ENCODE results near the gene ARMS2. TPM values are rescaled to one million over a fixed set of nuclear protein-coding genes. Genes with fewer than 3 reads are reported as not detected.

Gene ARMS2
- total and polyA plus RNA-seq, 4 experiments from 2014 or later = not detected

GRCh38 chr10:122471531-122472177 lies 17.2 kb downstream of the ARMS2 start:
- no peaks in the 10 kb centered on the region for H3K9me3 Mint-ChIP-seq
- H3K4me3 Mint-ChIP-seq = no peak overlapping the region
- no peak for DNase-seq
- Histone ChIP-seq H3K36me3 (ENCODE audit: insufficient read depth, low read length) (no peaks in the 10 kb centered on the region), H3K4me1 (ENCODE audit: insufficient read depth, low read length) (no peaks in the 10 kb centered on the region), H3K27me3 (ENCODE audit: insufficient read depth, low read length) (no peaks in the 10 kb centered on the region), H3K27ac (ENCODE audit: low read depth, low read length) (no peak overlapping the region), H3K4me3 (ENCODE audit: low read length in 2 of 2) (no peak overlapping the region), H3K9me3 (ENCODE audit: control insufficient read depth in 1 of 2, low read length in 2 of 2) (no peaks in the 10 kb centered on the region)
- H3K27ac Mint-ChIP-seq = peak overlapping the region in 1 of 7 donors; percentile 36
- H3K4me1 Mint-ChIP-seq = peaks cover 3 to 6% (median 6%) of the 10 kb centered on the region in 4 donors
- peaks cover 2 to 4% of the 10 kb centered on the region in 2 donors for H3K27me3 Mint-ChIP-seq
- intact Hi-C loops (cut with micrococcal nuclease) = no loop called here
- CTCF ChIA-PET (ENCODE audit: partially characterized antibody) = interaction anchor here (1.6 kb wide), 1 partner anchor 129 kb away, joined by 4 read pairs; no protein-coding TSS in a partner anchor
- no peaks in the 10 kb centered on the region for H3K36me3 Mint-ChIP-seq
- POLR2A ChIA-PET (ENCODE audit: partially characterized antibody) = no interaction called here

GRCh38 chr10:122473116-122473515 lies 18.7 kb downstream of the ARMS2 start:
- Histone ChIP-seq H3K4me1 (ENCODE audit: insufficient read depth, low read length) (no peaks in the 10 kb centered on the region), H3K36me3 (ENCODE audit: insufficient read depth, low read length) (no peaks in the 10 kb centered on the region), H3K27me3 (ENCODE audit: insufficient read depth, low read length) (no peaks in the 10 kb centered on the region), H3K27ac (ENCODE audit: low read depth, low read length) (no peak overlapping the region), H3K4me3 (ENCODE audit: low read length in 2 of 2) (no peak overlapping the region), H3K9me3 (ENCODE audit: control insufficient read depth in 1 of 2, low read length in 2 of 2) (no peaks in the 10 kb centered on the region)
- no peak overlapping the region for H3K4me3 Mint-ChIP-seq
- no peaks in the 10 kb centered on the region for H3K9me3 Mint-ChIP-seq
- ChIA-PET POLR2A (ENCODE audit: partially characterized antibody) (no interaction called here), CTCF (ENCODE audit: partially characterized antibody) (interaction anchor here (1.6 kb wide), 1 partner anchor 130 kb away, joined by 4 read pairs; no protein-coding TSS in a partner anchor)
- H3K27ac Mint-ChIP-seq = no peak overlapping the region
- H3K27me3 Mint-ChIP-seq = peaks cover 2 to 3% of the 10 kb centered on the region in 2 donors
- H3K36me3 Mint-ChIP-seq = no peaks in the 10 kb centered on the region
- intact Hi-C loops (cut with micrococcal nuclease) = no loop called here
- DNase-seq = no peak
- H3K4me1 Mint-ChIP-seq = peaks cover 3 to 6% (median 6%) of the 10 kb centered on the region in 4 donors

GRCh38 chr10:122474131-122474818 lies 19.8 kb downstream of the ARMS2 start:
- no peaks in the 10 kb centered on the region for H3K9me3 Mint-ChIP-seq
- Histone ChIP-seq H3K4me3 (ENCODE audit: low read length in 2 of 2) (no peak overlapping the region), H3K9me3 (ENCODE audit: control insufficient read depth in 1 of 2, low read length in 2 of 2) (no peaks in the 10 kb centered on the region), H3K36me3 (ENCODE audit: insufficient read depth, low read length) (no peaks in the 10 kb centered on the region), H3K4me1 (ENCODE audit: insufficient read depth, low read length) (no peaks in the 10 kb centered on the region), H3K27me3 (ENCODE audit: insufficient read depth, low read length) (no peaks in the 10 kb centered on the region), H3K27ac (ENCODE audit: low read depth, low read length) (no peak overlapping the region)
- POLR2A ChIA-PET (ENCODE audit: partially characterized antibody) = interaction anchor here (1.0 kb wide), 1 partner anchor 99 kb away, joined by 3 read pairs; the partner anchor contains the start of gene PLEKHA1
- H3K27ac Mint-ChIP-seq = peak overlapping the region in 1 of 7 donors; percentile 31
- no peak overlapping the region for H3K4me3 Mint-ChIP-seq
- intact Hi-C loops (cut with micrococcal nuclease) = no loop called here
- H3K36me3 Mint-ChIP-seq = no peaks in the 10 kb centered on the region
- DNase-seq = no peak
- H3K27me3 Mint-ChIP-seq = peaks cover 0 to 2% of the 10 kb centered on the region in 2 donors
- H3K4me1 Mint-ChIP-seq = peaks cover 3 to 6% (median 6%) of the 10 kb centered on the region in 4 donors
- CTCF ChIA-PET (ENCODE audit: partially characterized antibody) = no interaction called here

- POLR2A ChIA-PET (ENCODE audit: partially characterized antibody) = no interaction called here
- H3K9me3 Mint-ChIP-seq = no peaks in the 10 kb centered on the region
- H3K4me3 Mint-ChIP-seq = no peak overlapping the region
- H3K27me3 Mint-ChIP-seq = peaks cover 0 to 2% of the 10 kb centered on the region in 2 donors
- Histone ChIP-seq H3K36me3 (ENCODE audit: insufficient read depth, low read length) (no peaks in the 10 kb centered on the region), H3K27me3 (ENCODE audit: insufficient read depth, low read length) (no peaks in the 10 kb centered on the region), H3K27ac (ENCODE audit: low read depth, low read length) (no peak overlapping the region), H3K4me1 (ENCODE audit: insufficient read depth, low read length) (no peaks in the 10 kb centered on the region), H3K4me3 (ENCODE audit: low read length in 2 of 2) (no peak overlapping the region), H3K9me3 (ENCODE audit: control insufficient read depth in 1 of 2, low read length in 2 of 2) (no peaks in the 10 kb centered on the region)
- no peaks in the 10 kb centered on the region for H3K36me3 Mint-ChIP-seq
- peaks cover 3 to 6% (median 6%) of the 10 kb centered on the region in 4 donors for H3K4me1 Mint-ChIP-seq
- no peak overlapping the region for H3K27ac Mint-ChIP-seq
- intact Hi-C loops (cut with micrococcal nuclease) = no loop called here
- CTCF ChIA-PET (ENCODE audit: partially characterized antibody) = no interaction called here
- DNase-seq = no peak
Measured at GRCh38 chr10:122475100-122475499, 20.6 kb downstream of the ARMS2 start.

GRCh38 chr10:122475591-122476332 lies 21.3 kb downstream of the ARMS2 start:
- intact Hi-C loops (cut with micrococcal nuclease) = no loop called here
- Mint-ChIP-seq H3K27me3 (peaks cover 0 to 3% of the 10 kb centered on the region in 2 donors), H3K4me1 (peaks cover 3 to 6% (median 6%) of the 10 kb centered on the region in 4 donors), H3K36me3 (no peaks in the 10 kb centered on the region), H3K4me3 (no peak overlapping the region), H3K9me3 (no peaks in the 10 kb centered on the region), H3K27ac (no peak overlapping the region)
- Histone ChIP-seq H3K4me1 (ENCODE audit: insufficient read depth, low read length) (no peaks in the 10 kb centered on the region), H3K27me3 (ENCODE audit: insufficient read depth, low read length) (no peaks in the 10 kb centered on the region), H3K27ac (ENCODE audit: low read depth, low read length) (no peak overlapping the region), H3K4me3 (ENCODE audit: low read length in 2 of 2) (no peak overlapping the region), H3K36me3 (ENCODE audit: insufficient read depth, low read length) (no peaks in the 10 kb centered on the region), H3K9me3 (ENCODE audit: control insufficient read depth in 1 of 2, low read length in 2 of 2) (no peaks in the 10 kb centered on the region)
- ChIA-PET POLR2A (ENCODE audit: partially characterized antibody) (no interaction called here), CTCF (ENCODE audit: partially characterized antibody) (no interaction called here)
- DNase-seq = no peak

- H3K27ac ChIP-seq (ENCODE audit: low read depth, low read length) = no peak overlapping the region
- Mint-ChIP-seq H3K27me3 (peaks cover 0 to 1% of the 10 kb centered on the region in 2 donors), H3K4me3 (no peak overlapping the region), H3K4me1 (peaks cover 3 to 6% (median 6%) of the 10 kb centered on the region in 4 donors), H3K36me3 (no peaks in the 10 kb centered on the region), H3K9me3 (no peaks in the 10 kb centered on the region), H3K27ac (no peak overlapping the region)
- H3K36me3 ChIP-seq (ENCODE audit: insufficient read depth, low read length) = no peaks in the 10 kb centered on the region
- H3K27me3 ChIP-seq (ENCODE audit: insufficient read depth, low read length) = no peaks in the 10 kb centered on the region
- CTCF ChIA-PET (ENCODE audit: partially characterized antibody) = no interaction called here
- intact Hi-C loops (cut with micrococcal nuclease) = no loop called here
- H3K9me3 ChIP-seq (ENCODE audit: control insufficient read depth in 1 of 2, low read length in 2 of 2) = no peaks in the 10 kb centered on the region
- POLR2A ChIA-PET (ENCODE audit: partially characterized antibody) = no interaction called here
- DNase-seq = no peak
- no peak overlapping the region for H3K4me3 ChIP-seq (ENCODE audit: low read length in 2 of 2)
- no peaks in the 10 kb centered on the region for H3K4me1 ChIP-seq (ENCODE audit: insufficient read depth, low read length)
Measured at GRCh38 chr10:122476333-122476695, 21.9 kb downstream of the ARMS2 start.

GRCh38 chr10:122477436-122477835 lies 23.0 kb downstream of the ARMS2 start:
- Mint-ChIP-seq H3K4me1 (peaks cover 3 to 6% (median 6%) of the 10 kb centered on the region in 4 donors), H3K27me3 (peaks cover 0 to 4% of the 10 kb centered on the region in 2 donors), H3K27ac (no peak overlapping the region), H3K36me3 (no peaks in the 10 kb centered on the region), H3K4me3 (peak overlapping the region in 1 of 8 donors; percentile 13), H3K9me3 (peaks cover 0 to 6% (median 1%) of the 10 kb centered on the region in 8 donors)
- DNase-seq = no peak
- Histone ChIP-seq H3K36me3 (ENCODE audit: insufficient read depth, low read length) (no peaks in the 10 kb centered on the region), H3K4me1 (ENCODE audit: insufficient read depth, low read length) (no peaks in the 10 kb centered on the region), H3K27ac (ENCODE audit: low read depth, low read length) (no peak overlapping the region), H3K4me3 (ENCODE audit: low read length in 2 of 2) (no peak overlapping the region), H3K27me3 (ENCODE audit: insufficient read depth, low read length) (no peaks in the 10 kb centered on the region), H3K9me3 (ENCODE audit: control insufficient read depth in 1 of 2, low read length in 2 of 2) (no peaks in the 10 kb centered on the region)
- POLR2A ChIA-PET (ENCODE audit: partially characterized antibody) = no interaction called here
- CTCF ChIA-PET (ENCODE audit: partially characterized antibody) = no interaction called here
- intact Hi-C loops (cut with micrococcal nuclease) = no loop called here

Measured in CD4-positive, alpha-beta memory T cell (primary cell).